Liver (tissue), 9 donors: ENCODE results near the gene FAM20C. TPM values are rescaled to one million over a fixed set of nuclear protein-coding genes. Genes with fewer than 3 reads are reported as not detected.

Source experiments
- DNase-seq: peaks from one replicate; pipeline ENCODE4 v3.0.0-alpha.2; 2017; ENCODE audit warnings: low spot score
- H3K27ac ChIP-seq, 2 donors: one replicate each; pipeline ENCODE4 v1.7.0; 2013; ENCODE audit warnings: inconsistent platforms in 2 of 2, low read length in 2 of 2, control low read depth in 1 of 2, low read depth in 1 of 2, mild to moderate bottlenecking in 1 of 2
- H3K27me3 ChIP-seq, 4 donors: one replicate each; pipeline versions ENCODE4 v1.6.1 to v1.7.0; 2013; ENCODE audit warnings: low read length in 3 of 4, inconsistent platforms in 1 of 4, mild to moderate bottlenecking in 1 of 4, moderate library complexity in 1 of 4; ENCODE audit not compliant: control insufficient read depth in 4 of 4, insufficient read depth in 4 of 4
- H3K36me3 ChIP-seq, 4 donors: one replicate each; pipeline versions ENCODE4 v1.6.1 to v1.7.0; 2013; ENCODE audit warnings: low read length in 3 of 4, mild to moderate bottlenecking in 3 of 4, low read depth in 1 of 4, moderate library complexity in 1 of 4; ENCODE audit not compliant: control insufficient read depth in 4 of 4, insufficient read depth in 3 of 4
- H3K4me1 ChIP-seq, 4 donors: one replicate each; pipeline versions ENCODE4 v1.6.1 to v1.7.0; 2013; ENCODE audit warnings: low read length in 3 of 4, mild to moderate bottlenecking in 3 of 4, moderate library complexity in 1 of 4; ENCODE audit not compliant: control insufficient read depth in 4 of 4, insufficient read depth in 4 of 4
- H3K4me3 ChIP-seq, 3 donors: one replicate each; pipeline versions ENCODE4 v1.6.1 to v1.7.0; 2013; ENCODE audit warnings: low read length in 3 of 3, control low read depth in 1 of 3, low read depth in 1 of 3, mild to moderate bottlenecking in 1 of 3
- H3K9ac ChIP-seq, 2 donors: one replicate each; pipeline ENCODE4 v1.7.0; 2013; ENCODE audit warnings: low read length in 2 of 2, mild to moderate bottlenecking in 2 of 2, moderate library complexity in 2 of 2, control low read depth in 1 of 2, low read depth in 1 of 2
- H3K9me3 ChIP-seq, 4 donors: one replicate each; pipeline versions ENCODE4 v1.6.1 to v1.7.0; 2013; ENCODE audit warnings: low read length in 3 of 4; ENCODE audit not compliant: control insufficient read depth in 4 of 4
- ATF3 ChIP-seq: IDR thresholded peaks from 2 replicates; pipeline ENCODE4 v1.6.1; 2016; ENCODE audit warnings: antibody characterized with exemption
- CTCF ChIP-seq: fragments of 150-350 bp; IDR thresholded peaks from 2 replicates; pipeline ENCODE4 v1.5.1; 2017; ENCODE audit warnings: improper control_type of control experiment, low read depth, low read length; ENCODE audit not compliant: missing input control
- EGR1 ChIP-seq, 2 donors: IDR thresholded peaks; 2 replicates each; pipeline ENCODE4 v1.6.1; 2016 to 2018; ENCODE audit warnings: antibody characterized with exemption in 2 of 2, low read depth in 2 of 2
- FOXA2 ChIP-seq: IDR thresholded peaks from 2 replicates; pipeline ENCODE4 v1.6.1; 2016; ENCODE audit warnings: antibody characterized with exemption
- HNF4A ChIP-seq, 2 donors: conservative IDR thresholded peaks; 2 replicates each; pipeline ENCODE4 v1.6.1; 2016; ENCODE audit warnings: antibody characterized with exemption in 2 of 2, mild to moderate bottlenecking in 2 of 2
- HNF4G ChIP-seq: IDR thresholded peaks from 2 replicates; pipeline ENCODE4 v1.6.1; 2016; ENCODE audit warnings: antibody characterized with exemption
- JUND ChIP-seq, 2 donors: IDR thresholded peaks; 2 replicates each; pipeline ENCODE4 v1.6.1; 2016; ENCODE audit warnings: antibody characterized with exemption in 2 of 2
- MAX ChIP-seq: IDR thresholded peaks from 2 replicates; pipeline ENCODE4 v1.6.1; 2016; ENCODE audit warnings: antibody characterized with exemption
- NR2F2 ChIP-seq: IDR thresholded peaks from 2 replicates; pipeline ENCODE4 v1.6.1; 2016; ENCODE audit warnings: antibody characterized with exemption
- RAD21 ChIP-seq, 2 donors: IDR thresholded peaks; 2 replicates each; pipeline ENCODE4 v1.6.1; 2016; ENCODE audit warnings: antibody characterized with exemption in 2 of 2, mild to moderate bottlenecking in 2 of 2
- REST ChIP-seq: IDR thresholded peaks from 2 replicates; pipeline ENCODE4 v1.6.1; 2016; ENCODE audit warnings: antibody characterized with exemption, mild to moderate bottlenecking
- RXRA ChIP-seq, 2 donors: IDR thresholded peaks; 2 replicates each; pipeline ENCODE4 v1.6.1; 2017 to 2018; ENCODE audit warnings: antibody characterized with exemption in 2 of 2, mild to moderate bottlenecking in 1 of 2
- SP1 ChIP-seq: IDR thresholded peaks from 2 replicates; pipeline ENCODE4 v1.6.1; 2018; ENCODE audit warnings: antibody characterized with exemption, mild to moderate bottlenecking
- TAF1 ChIP-seq: conservative IDR thresholded peaks from 2 replicates; pipeline ENCODE4 v1.6.1; 2016; ENCODE audit warnings: antibody characterized with exemption, mild to moderate bottlenecking
- YY1 ChIP-seq: IDR thresholded peaks from 2 replicates; pipeline ENCODE4 v1.6.1; 2016; ENCODE audit warnings: antibody characterized with exemption, mild to moderate bottlenecking
- ZBTB33 ChIP-seq: IDR thresholded peaks from 2 replicates; pipeline ENCODE4 v1.6.1; 2016; ENCODE audit warnings: antibody characterized with exemption
- WGBS: extraction: QIAGEN DNeasy Blood & Tissue Kit; methylation state at CpG from one replicate; pipeline ENCODE4 v1.1.7; 2013; 5-methylcytosine and 5-hydroxymethylcytosine counted together
- polyA plus RNA-seq, 2 donors: library from polyadenylated mRNA; stranded (reverse) in 1 of 2; unstranded in 1 of 2; fragments of 200-250 nt in 1 of 2; fragments of >200 nt in 1 of 2; fragmentation: Nextera tagmentation in 1 of 2; extraction: Ambion mirVana in 1 of 2; gene quantifications; one replicate each; pipeline versions ENCODE4 v1.2.1 to v1.2.3, GENCODE V29; 2013 to 2015
- total RNA-seq, 2 donors: library from RNA; depleted of rRNA; stranded (reverse); fragments of >200 nt; gene quantifications; one replicate each; pipeline ENCODE4 v1.2.3, GENCODE V29; 2014
- donor health status: healthy.
- donor health status: healthy.
- donor health status: healthy.
- donor health status: healthy.
- donor health status: healthy.

Gene FAM20C
- total and polyA plus RNA-seq, 4 donors: 13.4 to 40.4 (median 31.5) TPM

GRCh38 chr7:155469-155900, 36.9 kb upstream of the FAM20C start:
- Histone ChIP-seq H3K27me3 (no peaks in the 10 kb centered on the region), H3K36me3 (no peaks in the 10 kb centered on the region), H3K9ac (no peak overlapping the region), H3K4me3 (no peak overlapping the region), H3K27ac (no peak overlapping the region), H3K9me3 (peaks cover 0 to 2% (median 0%) of the 10 kb centered on the region in 4 donors), H3K4me1 (peaks cover 0 to 2% (median 1%) of the 10 kb centered on the region in 4 donors)
- TF ChIP-seq EGR1 (IDR thresholded peaks at IDR 0.05; ENCODE audit: low read depth in 2 of 2) (no peak), RXRA (IDR thresholded peaks at IDR 0.05) (no peak), NR2F2 (no peak), FOXA2 (no peak), RAD21 (IDR thresholded peaks at IDR 0.05) (no peak), YY1 (no peak), MAX (no peak), HNF4A (conservative IDR thresholded peaks at IDR 0.05) (no peak), REST (no peak), CTCF (no peak), ZBTB33 (no peak), ATF3 (no peak), HNF4G (no peak), SP1 (no peak), TAF1 (no peak), JUND (IDR thresholded peaks at IDR 0.05) (no peak)
- DNase-seq: no peak
- WGBS: 67% methylated on average over 3 of the region's 3 CpGs
